Neural progenitor cell (in vitro differentiated cells): ENCODE results near the gene USP7.

ENCODE experiments used
- EZH2 ChIP-seq: fragments of 200-600 bp; sonication (generic); IDR thresholded peaks from 2 replicates; pipeline ENCODE4 v1.6.1; 2017; ENCODE audit warnings: antibody characterized with exemption, mild to moderate bottlenecking, moderate library complexity
- EZH2phosphoT487 ChIP-seq: fragments of 200-600 bp; sonication (generic); IDR thresholded peaks from 2 replicates; pipeline ENCODE4 v1.6.1; 2017; ENCODE audit warnings: antibody characterized with exemption
- TF ChIP-seq, protein P1 (sequence below): fragments of 200-600 bp; sonication (generic); IDR thresholded peaks from 2 replicates; pipeline ENCODE4 v1.5.1; 2017; ENCODE audit warnings: antibody characterized with exemption, mild to moderate bottlenecking

DNA sequence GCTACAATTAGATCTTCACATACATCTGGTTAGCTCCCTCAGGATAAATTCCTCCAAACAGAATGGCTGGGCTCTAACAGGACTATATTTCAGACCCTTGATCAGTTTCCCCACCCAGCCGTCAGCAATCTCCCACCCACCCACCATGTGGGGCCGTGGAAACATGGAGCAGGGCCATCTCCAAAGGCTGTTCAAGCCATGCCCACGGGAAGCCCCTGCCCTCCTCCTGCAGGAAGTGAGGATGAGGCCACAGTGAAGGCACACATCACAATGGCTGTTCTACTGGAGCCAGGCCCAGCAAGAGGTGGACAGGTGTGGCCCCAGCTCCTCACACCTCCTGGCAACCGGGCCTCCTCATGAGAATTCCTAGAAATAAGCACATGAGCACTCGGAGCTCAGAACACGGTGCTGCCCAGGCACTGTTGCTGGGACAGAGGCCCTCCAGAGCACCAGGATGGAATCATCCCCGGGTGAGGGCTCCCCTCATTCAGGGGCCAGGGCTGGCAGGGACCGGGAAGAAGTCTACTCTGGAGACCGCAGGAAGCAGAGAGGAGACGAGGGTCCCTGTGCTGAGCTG lies 81.6 kb downstream of the USP7 start, which contains the start of gene LITAFD:
- TF ChIP-seq, protein P1, sequence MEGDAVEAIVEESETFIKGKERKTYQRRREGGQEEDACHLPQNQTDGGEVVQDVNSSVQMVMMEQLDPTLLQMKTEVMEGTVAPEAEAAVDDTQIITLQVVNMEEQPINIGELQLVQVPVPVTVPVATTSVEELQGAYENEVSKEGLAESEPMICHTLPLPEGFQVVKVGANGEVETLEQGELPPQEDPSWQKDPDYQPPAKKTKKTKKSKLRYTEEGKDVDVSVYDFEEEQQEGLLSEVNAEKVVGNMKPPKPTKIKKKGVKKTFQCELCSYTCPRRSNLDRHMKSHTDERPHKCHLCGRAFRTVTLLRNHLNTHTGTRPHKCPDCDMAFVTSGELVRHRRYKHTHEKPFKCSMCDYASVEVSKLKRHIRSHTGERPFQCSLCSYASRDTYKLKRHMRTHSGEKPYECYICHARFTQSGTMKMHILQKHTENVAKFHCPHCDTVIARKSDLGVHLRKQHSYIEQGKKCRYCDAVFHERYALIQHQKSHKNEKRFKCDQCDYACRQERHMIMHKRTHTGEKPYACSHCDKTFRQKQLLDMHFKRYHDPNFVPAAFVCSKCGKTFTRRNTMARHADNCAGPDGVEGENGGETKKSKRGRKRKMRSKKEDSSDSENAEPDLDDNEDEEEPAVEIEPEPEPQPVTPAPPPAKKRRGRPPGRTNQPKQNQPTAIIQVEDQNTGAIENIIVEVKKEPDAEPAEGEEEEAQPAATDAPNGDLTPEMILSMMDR, result no peak
- TF ChIP-seq EZH2, result no peak
- no peak for TF ChIP-seq EZH2phosphoT487
